ENCODE measurements around the gene SLC22A5.

DNA sequence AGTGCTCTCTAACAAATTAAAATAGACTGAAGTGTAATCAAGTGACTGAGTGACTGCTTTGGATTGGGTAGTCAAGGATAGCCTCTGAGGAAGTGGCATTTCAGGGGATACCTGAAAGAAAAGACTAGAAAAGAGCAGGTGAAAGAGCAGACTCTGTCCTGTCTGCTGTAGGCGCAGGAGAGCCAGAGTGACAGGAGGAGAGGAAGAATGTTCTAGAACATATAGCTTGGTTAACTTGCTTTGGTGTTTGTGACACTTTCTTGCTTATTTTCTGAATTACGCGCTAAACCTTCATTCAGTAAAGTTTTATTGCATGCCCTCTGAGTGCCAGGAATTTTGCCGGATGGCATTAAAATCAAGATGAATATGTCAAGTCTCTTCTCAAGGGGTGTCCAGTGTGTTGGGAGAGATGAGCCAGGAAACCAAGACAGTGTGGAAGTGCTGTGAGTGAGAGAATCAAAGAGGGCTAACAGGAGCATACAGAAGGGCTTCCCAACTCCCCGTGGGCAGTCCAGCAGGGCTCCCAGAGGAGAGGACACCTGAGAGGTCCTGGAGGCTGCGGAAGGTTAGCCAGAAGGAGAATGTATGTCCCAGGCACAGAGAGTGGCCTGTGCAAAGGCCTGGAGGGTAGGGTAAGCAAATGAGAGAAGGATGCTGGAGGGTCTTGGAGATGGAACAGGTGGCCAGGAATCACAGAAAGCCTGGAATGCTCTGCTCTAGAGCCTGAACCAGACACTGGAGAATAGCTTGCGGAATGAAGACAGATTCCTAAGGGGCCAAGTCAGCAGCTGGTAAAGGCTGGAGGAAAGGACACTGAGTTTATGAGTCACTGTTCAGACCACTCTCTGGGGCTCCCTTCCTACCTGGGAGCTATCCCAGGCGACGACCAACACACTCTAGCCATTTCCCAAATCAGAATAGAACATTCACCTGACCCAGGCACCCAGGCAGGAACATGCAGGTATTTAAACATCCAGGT, 59.3 kb downstream of the SLC22A5 start:
- TF ChIP-seq, protein P1, sequence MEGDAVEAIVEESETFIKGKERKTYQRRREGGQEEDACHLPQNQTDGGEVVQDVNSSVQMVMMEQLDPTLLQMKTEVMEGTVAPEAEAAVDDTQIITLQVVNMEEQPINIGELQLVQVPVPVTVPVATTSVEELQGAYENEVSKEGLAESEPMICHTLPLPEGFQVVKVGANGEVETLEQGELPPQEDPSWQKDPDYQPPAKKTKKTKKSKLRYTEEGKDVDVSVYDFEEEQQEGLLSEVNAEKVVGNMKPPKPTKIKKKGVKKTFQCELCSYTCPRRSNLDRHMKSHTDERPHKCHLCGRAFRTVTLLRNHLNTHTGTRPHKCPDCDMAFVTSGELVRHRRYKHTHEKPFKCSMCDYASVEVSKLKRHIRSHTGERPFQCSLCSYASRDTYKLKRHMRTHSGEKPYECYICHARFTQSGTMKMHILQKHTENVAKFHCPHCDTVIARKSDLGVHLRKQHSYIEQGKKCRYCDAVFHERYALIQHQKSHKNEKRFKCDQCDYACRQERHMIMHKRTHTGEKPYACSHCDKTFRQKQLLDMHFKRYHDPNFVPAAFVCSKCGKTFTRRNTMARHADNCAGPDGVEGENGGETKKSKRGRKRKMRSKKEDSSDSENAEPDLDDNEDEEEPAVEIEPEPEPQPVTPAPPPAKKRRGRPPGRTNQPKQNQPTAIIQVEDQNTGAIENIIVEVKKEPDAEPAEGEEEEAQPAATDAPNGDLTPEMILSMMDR (conservative IDR thresholded peaks at IDR 0.05 in 1 of 2, IDR thresholded peaks at IDR 0.05 in 1 of 2; ENCODE audit: extremely low read depth in 1 of 2, insufficient read depth in 1 of 2, low read depth in 1 of 2, low read length in 2 of 2) = no peak
- TF ChIP-seq EZH2 (IDR thresholded peaks at IDR 0.05; ENCODE audit: borderline replicate concordance, low read length) = no peak
